Neural crest cell (in vitro differentiated cells): ENCODE results near the gene FAM83F. TPM values are rescaled to one million over a fixed set of nuclear protein-coding genes. Genes with fewer than 3 reads are reported as not detected.
"Not testable (repeated sequence)": the region's sequence is repeated elsewhere in the genome, so short reads cannot be mapped to it uniquely, and the experiment has no call there.

Experiments used
- DNase-seq: peaks from one replicate; pipeline ENCODE4 v3.0.0; 2021; ENCODE audit warnings: low read depth, mixed read lengths, low spot score
- H3K27ac Mint-ChIP-seq: one replicate; pipeline ENCODE4 v1.8.0; 2021; ENCODE audit warnings: mild to moderate bottlenecking, mixed read lengths; ENCODE audit not compliant: unreplicated experiment
- H3K27me3 Mint-ChIP-seq: 2 replicates; pipeline ENCODE4 v1.8.0; 2021; ENCODE audit warnings: low read depth, mild to moderate bottlenecking, mixed read lengths
- H3K36me3 Mint-ChIP-seq: 2 replicates; pipeline ENCODE4 v1.8.0; 2021; ENCODE audit warnings: low read depth, mild to moderate bottlenecking, mixed read lengths
- H3K4me1 Mint-ChIP-seq: 2 replicates; pipeline ENCODE4 v1.8.0; 2021; ENCODE audit warnings: mixed read lengths
- H3K4me3 Mint-ChIP-seq: one replicate; pipeline ENCODE4 v1.8.0; 2021; ENCODE audit warnings: mild to moderate bottlenecking, mixed read lengths
- H3K9me3 Mint-ChIP-seq: 2 replicates; pipeline ENCODE4 v1.8.0; 2021; ENCODE audit warnings: mixed read lengths
- total RNA-seq: library from RNA; stranded (reverse); gene quantifications from 2 replicates; pipeline ENCODE4 v1.2.1, GENCODE V29; 2021
- TF ChIP-seq, protein P1 (sequence below): fragments of 200-600 bp; sonication (generic); conservative IDR thresholded peaks from 2 replicates; pipeline ENCODE4 v1.5.0; 2021; ENCODE audit warnings: antibody characterized with exemption, mild to moderate bottlenecking

Gene FAM83F
- total RNA-seq, 1 donor from 2014 or later: 3.1 TPM

DNA sequence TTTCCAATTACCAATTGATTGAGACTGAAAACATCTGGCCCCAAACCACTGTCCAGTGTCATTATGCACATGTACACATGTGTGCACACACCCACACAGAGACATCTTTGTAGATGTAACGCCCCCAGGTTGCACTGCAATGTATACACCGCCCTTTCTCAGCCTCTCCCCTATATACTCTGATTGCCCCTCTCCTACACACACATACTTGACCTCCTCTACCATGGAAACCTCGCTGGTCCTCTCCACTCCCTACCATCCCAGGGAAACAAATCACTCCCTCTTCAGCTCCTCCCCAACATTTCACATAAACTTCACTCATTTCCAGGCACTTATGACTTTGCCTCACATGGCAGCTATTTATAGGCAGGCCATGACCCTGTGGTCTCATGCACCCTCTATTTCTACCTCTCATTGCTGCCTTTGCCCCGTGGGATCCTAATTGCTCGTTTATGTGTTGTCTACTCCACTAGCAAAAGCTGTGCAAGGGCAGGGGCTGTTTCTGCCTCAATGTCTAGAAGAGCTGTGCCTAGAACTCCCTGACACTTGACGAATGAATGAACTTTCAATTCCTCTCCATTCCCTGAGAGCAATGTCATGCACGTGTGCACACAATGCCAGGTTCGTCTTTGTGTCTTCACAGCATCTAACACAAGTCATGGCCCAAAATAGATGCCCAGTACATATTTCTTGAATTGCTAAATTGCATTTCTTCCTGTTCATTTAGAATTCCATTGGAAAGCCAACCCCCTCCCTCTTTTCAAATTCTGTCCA is 44.6 kb upstream of the FAM83F start:
- no peak for DNase-seq
- no peak overlapping the region for H3K27ac Mint-ChIP-seq
- TF ChIP-seq, protein P1, sequence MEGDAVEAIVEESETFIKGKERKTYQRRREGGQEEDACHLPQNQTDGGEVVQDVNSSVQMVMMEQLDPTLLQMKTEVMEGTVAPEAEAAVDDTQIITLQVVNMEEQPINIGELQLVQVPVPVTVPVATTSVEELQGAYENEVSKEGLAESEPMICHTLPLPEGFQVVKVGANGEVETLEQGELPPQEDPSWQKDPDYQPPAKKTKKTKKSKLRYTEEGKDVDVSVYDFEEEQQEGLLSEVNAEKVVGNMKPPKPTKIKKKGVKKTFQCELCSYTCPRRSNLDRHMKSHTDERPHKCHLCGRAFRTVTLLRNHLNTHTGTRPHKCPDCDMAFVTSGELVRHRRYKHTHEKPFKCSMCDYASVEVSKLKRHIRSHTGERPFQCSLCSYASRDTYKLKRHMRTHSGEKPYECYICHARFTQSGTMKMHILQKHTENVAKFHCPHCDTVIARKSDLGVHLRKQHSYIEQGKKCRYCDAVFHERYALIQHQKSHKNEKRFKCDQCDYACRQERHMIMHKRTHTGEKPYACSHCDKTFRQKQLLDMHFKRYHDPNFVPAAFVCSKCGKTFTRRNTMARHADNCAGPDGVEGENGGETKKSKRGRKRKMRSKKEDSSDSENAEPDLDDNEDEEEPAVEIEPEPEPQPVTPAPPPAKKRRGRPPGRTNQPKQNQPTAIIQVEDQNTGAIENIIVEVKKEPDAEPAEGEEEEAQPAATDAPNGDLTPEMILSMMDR: no peak
- H3K4me1 Mint-ChIP-seq: peaks cover 20% of the 10 kb centered on the region
- peaks cover 3% of the 10 kb centered on the region for H3K9me3 Mint-ChIP-seq
- H3K4me3 Mint-ChIP-seq: no peak overlapping the region
- no peaks in the 10 kb centered on the region for H3K36me3 Mint-ChIP-seq
- H3K27me3 Mint-ChIP-seq: no peaks in the 10 kb centered on the region

DNA sequence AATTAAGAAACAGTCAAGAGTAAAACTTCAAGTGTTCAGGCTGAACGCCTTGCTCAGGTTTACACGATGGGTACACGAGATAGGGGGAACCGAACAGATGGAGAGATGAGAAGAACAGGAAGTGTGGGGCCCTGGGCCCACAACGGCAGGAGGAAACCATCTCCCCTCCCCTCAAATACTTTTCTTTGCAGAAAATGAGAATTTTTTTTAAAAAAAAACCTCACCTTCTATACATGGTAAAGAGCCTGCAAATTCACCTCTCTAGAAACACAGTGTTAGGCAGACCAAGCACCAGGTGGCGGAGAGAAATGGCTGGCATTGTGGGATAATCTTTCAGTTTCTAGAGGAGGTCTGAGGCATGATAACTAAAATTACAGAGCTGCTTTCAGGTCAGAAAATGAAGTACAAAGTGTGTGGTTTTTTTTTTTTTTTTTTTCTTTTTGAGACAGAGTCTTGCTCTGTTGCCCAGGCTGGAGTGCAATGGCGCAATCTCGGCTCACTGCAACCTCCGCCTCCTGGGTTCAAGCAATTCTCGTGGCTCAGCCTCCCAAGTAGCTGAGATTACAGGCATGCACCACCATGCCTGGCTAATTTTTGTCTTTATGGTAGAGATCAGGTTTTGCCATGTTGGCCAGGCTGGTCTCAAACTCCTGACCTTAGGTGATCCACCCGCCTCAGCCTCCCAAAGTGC is 43.0 kb upstream of the FAM83F start:
- not testable (repeated sequence) for DNase-seq, H3K36me3 Mint-ChIP-seq, H3K9me3 Mint-ChIP-seq, H3K27me3 Mint-ChIP-seq, H3K27ac Mint-ChIP-seq, H3K4me3 Mint-ChIP-seq
- peaks cover 12% of the 10 kb centered on the region for H3K4me1 Mint-ChIP-seq

- Mint-ChIP-seq H3K4me3 (no peak overlapping the region), H3K4me1 (peaks cover 6% of the 10 kb centered on the region), H3K36me3 (no peaks in the 10 kb centered on the region), H3K27ac (no peak overlapping the region), H3K27me3 (no peaks in the 10 kb centered on the region), H3K9me3 (peaks cover 3% of the 10 kb centered on the region)
- no peak for DNase-seq
- TF ChIP-seq, protein P1: no peak
Observed at GRCh38 chr22:39952347-39952746, 42.4 kb upstream of the FAM83F start.

DNA sequence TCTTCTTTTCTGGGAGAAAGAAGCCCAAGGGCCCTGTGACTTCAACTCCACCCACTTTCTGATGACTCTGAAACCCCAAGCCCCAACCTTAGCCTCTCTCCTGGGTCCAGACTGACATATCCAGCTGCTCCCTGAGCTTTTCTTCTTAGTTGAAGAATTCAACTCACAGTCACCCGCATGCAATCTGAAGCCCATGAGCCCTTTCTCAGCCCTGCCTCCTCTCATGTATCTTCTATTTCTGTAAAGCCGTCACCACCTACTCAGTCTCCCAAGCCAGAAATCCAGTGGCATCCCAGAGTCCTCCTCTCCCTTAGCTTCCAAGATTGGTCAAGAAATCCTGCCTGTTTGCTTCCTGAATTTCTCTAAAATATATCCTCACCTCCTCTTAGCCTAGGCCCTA is 41.7 kb upstream of the FAM83F start:
- Mint-ChIP-seq H3K27ac (no peak overlapping the region), H3K4me1 (peaks cover 6% of the 10 kb centered on the region), H3K36me3 (no peaks in the 10 kb centered on the region), H3K27me3 (no peaks in the 10 kb centered on the region), H3K9me3 (peaks cover 3% of the 10 kb centered on the region), H3K4me3 (no peak overlapping the region)
- TF ChIP-seq, protein P1: no peak
- DNase-seq: no peak

GRCh38 chr22:39954584-39955055 is 40.1 kb upstream of the FAM83F start:
- DNase-seq: no peak
- Mint-ChIP-seq H3K4me1 (peaks cover 11% of the 10 kb centered on the region), H3K36me3 (no peaks in the 10 kb centered on the region), H3K9me3 (peaks cover 3% of the 10 kb centered on the region), H3K27ac (no peak overlapping the region), H3K4me3 (no peak overlapping the region), H3K27me3 (peaks cover 9% of the 10 kb centered on the region)
- TF ChIP-seq, protein P1: no peak

DNA sequence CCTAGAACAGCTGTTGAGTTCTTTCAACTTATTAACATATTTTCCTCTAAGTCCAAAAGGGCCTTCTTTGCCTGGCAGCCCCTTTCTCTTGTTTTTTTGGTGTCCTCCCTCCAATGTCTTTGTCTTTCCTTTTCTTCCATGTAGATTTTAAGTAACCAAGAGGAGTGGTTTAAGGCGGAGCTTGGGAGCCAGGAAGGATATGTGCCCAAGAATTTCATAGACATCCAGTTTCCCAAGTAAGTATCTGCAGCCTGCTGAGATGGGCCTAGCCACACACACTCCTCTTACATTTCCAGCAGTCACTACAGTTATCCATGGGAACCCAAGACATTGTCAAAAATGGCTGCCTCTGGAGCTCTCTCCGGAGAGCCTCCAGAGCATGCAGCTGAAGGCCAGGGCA is 39.1 kb upstream of the FAM83F start:
- no peaks in the 10 kb centered on the region for H3K9me3 Mint-ChIP-seq
- peaks cover 12% of the 10 kb centered on the region for H3K27me3 Mint-ChIP-seq
- no peak overlapping the region for H3K27ac Mint-ChIP-seq
- no peaks in the 10 kb centered on the region for H3K36me3 Mint-ChIP-seq
- TF ChIP-seq, protein P1: no peak
- peaks cover 13% of the 10 kb centered on the region for H3K4me1 Mint-ChIP-seq
- no peak for DNase-seq
- H3K4me3 Mint-ChIP-seq: no peak overlapping the region
